Left renal pelvis (tissue), 4 donors: Measurements from ENCODE around the gene TOPBP1. TPM values are rescaled to one million over a fixed set of nuclear protein-coding genes. Genes with fewer than 3 reads are reported as not detected.

ENCODE experiments used
- DNase-seq, 4 donors: peaks; one replicate each; pipeline ENCODE4 v3.0.0-alpha.2; 2013; ENCODE audit warnings: low read depth in 4 of 4, low spot score in 3 of 4
- polyA plus RNA-seq, 4 donors: library from polyadenylated mRNA; unstranded; fragments of 120-200 nt; gene quantifications; one replicate each; pipeline ENCODE4 v1.2.1, GENCODE V29; 2013; ENCODE audit not compliant: insufficient read length in 4 of 4

TOPBP1 gene
- polyA plus RNA-seq, 4 donors, result 34.7 to 48.9 (median 43.6) TPM

DNA sequence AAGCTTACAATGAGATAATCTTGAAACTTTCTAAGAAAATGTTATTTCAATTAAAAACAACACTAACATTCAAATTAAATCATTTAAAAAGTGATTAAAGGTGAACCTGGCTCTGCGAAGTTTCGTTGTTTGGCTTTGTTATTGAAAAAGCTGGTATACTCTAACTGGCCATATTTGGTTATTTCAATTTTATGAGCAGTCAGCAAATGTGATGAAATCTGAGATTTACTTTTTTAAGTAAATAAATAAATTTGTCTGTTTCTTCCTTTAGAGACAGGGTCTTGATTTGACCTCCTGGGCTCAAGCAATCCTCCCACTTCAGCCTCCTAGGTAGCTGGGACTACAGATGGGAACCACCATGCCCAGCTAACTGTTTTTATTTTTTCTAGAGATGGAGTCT is 50.2 kb downstream of the TOPBP1 start:
- DNase-seq, result no peak

DNA sequence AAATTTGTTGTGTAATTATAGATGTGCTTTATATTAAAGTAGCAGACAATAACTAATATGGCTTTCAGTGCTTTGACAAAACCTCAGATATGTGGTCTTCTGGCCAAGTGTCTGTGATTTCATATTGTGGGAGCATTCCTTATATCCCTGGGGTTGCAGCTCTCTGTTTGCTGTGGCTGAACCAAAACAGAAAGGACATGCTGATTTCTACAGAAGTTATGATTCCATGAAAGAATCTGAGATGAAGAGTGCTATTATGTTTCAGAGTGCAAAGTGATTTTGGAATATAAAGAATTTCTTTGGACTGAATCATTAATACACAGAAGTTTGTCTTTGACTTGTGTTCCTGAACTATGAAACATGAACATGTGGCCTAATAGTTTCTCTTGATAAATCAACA is 51.7 kb downstream of the TOPBP1 start:
- no peak for DNase-seq

DNA sequence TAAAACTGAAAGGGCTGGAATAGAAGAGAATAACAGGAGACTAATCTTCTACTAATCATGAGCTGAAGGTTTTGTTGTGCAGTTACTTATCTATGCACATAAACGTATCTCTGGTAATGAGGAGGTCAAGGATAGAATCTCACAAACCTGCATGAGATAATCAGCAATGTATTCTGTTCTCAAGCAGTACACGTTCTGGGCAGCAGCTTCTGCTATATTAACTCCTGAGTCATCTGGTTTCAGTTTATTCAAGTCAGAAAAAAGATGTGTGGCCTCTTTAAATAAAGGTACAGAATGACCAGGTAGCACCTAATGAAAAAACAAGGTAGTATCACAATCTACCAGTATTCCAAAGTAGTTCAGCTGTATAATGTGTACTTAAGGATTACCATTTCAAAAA is 53.4 kb downstream of the TOPBP1 start:
- DNase-seq, result no peak

DNA sequence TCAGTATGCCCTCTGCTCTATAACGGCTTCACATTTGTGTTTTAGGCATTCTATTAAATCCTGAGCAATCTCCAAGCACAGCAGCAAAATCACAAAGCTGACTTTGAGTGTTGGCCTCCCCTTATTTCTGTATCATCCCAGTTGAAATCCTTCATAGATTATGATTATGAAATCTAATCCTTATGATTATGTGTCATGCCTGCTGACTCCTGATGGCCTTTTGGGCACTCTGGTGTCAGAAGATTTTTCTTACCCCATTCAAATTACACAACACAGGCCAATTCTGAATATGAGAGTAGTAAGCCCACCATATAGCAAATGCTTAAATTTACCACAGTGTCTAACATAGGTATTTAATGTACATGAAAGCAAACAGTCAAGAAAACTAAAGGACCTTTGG is 53.9 kb downstream of the TOPBP1 start:
- DNase-seq, result no peak

DNA sequence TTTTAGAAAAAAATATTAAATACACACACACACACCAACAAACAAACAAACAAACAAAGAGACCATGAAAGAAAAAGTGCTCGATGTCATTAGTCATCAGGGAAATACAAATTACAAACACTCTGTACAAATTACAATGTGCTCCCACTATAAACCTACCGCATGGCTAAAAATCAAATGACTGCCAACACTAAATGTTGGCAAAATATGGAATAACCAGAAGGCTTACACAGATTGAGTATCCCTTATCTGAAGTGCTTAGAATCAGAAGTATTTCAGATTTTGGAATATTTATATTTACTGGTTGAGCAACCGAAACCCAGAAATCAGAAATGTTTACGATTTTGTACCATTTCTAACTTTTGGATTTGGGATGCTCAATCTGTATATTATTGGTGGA is 54.8 kb downstream of the TOPBP1 start:
- DNase-seq, result no peak

DNA sequence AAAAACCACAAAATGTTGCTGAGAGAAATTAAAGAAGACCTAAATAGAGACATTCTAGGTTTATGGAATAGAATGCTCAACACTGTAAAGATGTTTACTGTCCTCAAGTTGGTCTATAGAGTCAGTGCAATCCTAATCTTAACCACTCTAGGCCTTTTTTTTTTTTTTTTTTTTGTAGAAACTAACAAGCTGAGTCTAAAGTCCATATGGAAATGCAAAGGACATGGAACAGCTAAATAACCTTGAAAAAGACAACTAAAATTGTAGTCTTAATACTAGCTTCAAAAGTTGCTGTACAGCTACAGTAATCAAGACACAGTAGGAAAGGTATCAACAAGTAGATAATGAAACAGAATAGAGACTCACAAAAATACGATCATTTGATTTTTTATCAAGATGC is 55.4 kb downstream of the TOPBP1 start:
- no peak for DNase-seq

DNA sequence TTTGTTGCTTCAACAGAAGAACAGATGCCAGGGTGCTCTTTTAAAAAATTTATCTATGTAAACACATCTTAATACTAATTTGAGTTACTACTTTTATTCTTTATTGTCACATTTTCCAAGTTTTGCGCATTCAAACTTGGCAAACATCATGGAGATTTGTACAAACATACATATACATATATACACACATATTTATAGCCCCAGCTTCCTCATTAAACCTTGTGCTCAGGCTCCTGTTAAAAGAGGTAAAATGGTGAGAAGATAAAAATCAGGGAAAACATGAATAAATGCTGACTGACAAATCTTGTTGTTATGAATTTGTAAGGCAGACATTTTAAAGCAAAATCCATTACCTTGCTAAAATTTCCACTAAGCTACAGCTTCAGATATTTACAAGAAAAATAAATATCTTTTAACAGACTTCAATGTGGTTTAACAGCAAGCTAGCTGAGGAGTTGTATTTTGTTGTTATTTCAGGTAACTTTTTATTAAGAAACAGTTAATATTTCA is 61.1 kb downstream of the TOPBP1 start:
- no peak for DNase-seq

DNA sequence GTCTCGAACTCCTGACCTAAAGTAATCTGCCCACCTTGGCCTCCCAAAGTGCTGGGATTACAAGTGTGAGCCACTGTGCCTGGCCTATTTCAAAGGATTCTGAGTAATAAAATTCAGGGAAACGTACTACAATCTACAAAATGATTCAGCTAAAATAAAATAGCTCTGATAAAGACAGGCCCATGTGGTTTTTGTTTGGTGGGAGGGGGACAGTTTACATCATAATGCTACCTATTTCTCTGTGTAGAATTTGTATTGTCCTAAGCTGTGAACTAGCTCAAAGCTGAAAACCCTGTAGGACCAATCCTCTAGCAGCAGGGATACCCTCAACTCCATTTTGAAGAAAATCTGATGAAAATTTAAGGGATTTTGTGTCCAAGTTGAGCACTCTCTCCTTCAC is 62.5 kb downstream of the TOPBP1 start:
- DNase-seq, result no peak

DNA sequence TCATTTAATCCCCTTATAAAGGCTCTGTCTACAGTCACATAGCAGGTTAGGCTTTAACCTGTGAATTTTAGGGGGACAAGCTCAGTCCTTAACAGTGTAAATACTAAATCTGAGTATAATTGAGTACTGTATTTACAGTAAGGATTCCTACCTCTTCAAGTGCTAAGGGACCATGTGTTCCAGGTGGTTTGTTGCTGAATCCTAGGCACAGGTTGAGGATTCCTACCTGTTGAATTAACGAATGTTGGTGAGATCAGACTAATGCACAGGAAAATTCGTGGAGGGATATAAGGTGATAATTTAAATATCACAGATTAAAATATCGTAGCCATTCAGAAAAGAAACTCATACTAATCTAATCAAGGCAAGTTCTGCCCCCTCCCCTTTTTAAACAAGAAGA is 63.3 kb downstream of the TOPBP1 start:
- DNase-seq, result no peak

DNA sequence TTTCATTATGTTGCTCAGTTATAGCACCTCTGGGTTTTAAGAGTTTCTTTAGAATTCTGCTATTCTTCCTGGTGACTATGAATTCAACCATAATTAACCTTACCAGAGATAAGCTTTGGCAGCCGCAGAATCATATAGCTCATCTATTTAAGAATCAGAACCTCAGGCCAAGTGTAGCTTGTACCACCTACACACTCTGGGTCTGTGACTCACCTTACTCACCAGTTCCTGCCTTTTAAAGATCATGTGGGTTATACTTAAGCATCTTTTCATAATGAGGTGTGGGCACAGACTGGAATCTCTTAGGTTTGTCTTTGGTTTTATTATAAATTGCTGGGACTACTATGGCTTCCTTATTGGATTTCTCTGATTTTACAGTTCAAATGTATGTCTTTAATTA is 66.4 kb downstream of the TOPBP1 start:
- no peak for DNase-seq

DNA sequence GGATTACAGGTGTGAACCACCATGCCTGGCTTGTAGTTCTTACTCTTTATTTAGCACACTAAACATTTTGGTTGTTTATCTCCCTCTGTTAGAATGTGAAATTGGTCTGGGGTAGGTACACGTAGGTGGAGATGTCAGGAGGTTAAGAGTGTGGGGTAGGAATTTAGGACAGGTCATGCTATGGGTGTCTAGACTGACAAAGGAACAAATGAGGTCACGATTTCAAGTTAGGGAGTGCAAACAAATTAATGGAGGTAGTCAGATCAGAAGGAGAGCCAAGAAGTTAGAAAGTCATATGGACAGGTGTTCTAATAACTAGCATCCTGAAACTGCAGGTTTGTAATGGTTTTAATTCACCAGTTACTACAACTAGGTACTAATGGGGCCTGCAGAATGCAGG is 68.5 kb downstream of the TOPBP1 start:
- no peak for DNase-seq

DNA sequence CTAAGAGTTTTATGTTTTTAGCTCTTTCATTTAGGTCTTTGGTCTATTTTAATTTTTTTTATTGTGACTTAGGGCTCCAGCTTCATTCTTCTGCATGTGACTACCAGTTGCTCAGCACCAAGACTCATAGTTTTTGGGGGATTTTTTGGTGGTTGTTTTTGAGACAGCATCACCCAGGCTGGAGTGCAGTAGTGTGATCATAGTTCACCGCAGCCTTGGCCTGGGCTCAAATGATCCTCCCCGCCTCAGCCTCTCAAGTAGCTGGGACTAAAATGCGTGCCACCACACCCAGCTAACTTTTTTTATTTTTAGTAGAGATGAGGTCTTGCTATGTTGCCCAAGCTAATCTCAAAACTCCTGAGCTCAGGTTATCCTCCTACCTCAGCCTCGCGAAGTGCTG is 68.9 kb downstream of the TOPBP1 start:
- no peak for DNase-seq

DNA sequence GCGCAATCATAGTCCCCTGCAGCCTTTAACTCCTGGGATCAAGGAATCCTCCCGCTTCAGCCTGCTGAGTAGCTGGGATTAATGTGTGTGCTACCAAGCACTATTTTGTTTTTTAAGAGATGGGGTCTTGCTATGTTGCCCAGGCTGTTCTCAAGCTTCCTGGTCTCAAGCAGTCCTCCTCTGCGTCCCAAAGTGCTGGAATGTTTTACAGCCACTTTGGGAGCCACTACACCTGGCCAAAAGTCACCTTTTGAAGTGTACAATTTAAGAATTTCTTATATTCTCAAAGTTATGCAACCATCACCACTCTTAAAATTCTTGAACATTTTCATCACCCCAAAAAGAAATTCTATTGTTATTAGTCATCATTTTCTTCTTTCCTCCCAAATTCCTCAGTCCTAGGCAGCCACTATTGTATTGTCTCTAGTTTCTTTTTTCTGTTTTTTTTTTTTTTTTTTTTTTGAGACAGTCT is 70.4 kb downstream of the TOPBP1 start:
- no peak for DNase-seq

DNA sequence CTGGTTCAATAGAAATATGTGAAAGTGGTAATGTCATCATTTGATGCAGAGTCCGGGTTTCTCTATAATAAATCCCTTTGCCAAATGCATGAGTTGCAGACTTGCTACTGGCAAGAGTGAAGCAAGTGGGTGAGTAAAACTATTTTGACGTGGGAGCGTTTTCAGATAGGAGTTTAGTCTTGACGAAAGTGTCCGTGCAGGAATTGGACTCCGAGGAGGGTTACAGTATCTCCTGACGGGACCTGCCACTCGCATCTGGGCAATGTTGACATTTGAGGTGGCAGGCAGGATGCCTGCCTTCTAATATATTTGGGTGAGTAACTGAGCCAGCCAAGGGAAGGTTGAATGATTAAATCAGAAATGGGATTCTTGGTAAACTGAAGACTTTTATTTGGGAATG is 72.2 kb downstream of the TOPBP1 start:
- DNase-seq, result no peak

DNA sequence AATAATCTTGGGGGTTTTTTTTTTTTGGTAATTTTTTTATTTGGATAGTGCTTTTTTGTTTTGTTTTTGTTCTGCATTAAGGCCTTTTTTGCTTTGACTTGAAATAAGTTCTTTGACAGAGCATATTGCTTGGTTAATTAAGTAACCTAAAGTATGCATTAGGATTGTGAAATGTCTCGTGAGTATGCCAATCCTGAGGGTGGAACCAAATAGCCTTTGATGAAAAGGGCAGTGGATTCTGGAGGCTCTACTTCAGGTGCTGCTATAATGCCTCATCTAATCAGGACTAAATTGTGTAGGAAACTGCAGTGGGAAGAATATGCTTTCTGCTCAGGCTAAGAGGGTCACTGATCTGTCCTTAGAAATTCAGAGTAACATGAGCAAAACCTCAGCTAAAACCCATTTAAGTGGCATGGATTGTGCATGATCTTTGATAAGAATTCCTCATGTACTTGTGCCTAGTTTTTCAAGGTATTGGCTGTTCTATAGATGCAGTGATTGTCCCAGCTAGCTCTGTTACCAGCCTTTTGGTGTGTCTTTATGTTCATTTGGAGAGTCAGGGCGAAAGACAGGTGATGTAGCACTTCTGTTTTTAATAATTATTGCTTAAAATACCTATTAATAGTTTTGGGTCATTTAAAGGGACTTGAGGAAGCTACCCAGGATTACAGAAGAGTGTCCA is 72.8 kb downstream of the TOPBP1 start:
- no peak for DNase-seq

DNA sequence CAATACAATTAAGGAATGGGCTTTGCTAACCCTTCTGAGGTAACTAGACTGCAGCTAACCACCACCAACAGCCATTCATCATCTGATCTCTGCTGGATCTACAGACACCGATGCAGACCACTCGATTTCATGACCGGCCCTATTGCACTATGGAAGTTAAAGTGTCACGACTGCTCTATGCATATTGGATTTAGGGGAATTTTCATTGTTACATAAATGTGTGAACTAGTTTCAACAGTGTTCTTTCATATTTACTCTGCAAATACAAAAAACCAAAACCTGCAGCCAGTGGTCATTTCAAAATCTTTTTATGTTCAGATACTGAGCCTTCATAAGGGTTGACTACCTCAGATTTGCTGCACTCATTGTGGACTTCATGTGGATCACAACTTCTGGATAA is 73.7 kb downstream of the TOPBP1 start:
- no peak for DNase-seq

DNA sequence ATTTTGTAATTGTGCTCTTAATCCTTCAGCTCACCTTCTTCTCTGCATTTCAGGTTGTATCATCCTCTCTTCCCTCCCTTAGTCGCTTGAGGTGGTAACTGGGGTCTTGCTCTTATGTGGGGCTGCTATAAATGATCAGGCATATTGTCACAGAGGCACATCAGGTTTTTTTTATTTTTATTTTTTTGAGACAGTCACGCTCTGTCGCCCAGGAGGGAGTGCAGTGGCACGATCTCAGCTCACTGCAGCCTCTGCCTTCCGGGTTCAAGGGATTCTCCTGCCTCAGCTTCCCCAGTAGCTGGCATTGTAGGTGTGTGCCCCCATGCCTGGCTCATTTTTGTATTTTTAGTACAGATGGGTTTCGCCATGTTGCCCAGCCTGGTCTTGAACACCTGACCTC is 78.3 kb downstream of the TOPBP1 start:
- DNase-seq, result no peak

DNA sequence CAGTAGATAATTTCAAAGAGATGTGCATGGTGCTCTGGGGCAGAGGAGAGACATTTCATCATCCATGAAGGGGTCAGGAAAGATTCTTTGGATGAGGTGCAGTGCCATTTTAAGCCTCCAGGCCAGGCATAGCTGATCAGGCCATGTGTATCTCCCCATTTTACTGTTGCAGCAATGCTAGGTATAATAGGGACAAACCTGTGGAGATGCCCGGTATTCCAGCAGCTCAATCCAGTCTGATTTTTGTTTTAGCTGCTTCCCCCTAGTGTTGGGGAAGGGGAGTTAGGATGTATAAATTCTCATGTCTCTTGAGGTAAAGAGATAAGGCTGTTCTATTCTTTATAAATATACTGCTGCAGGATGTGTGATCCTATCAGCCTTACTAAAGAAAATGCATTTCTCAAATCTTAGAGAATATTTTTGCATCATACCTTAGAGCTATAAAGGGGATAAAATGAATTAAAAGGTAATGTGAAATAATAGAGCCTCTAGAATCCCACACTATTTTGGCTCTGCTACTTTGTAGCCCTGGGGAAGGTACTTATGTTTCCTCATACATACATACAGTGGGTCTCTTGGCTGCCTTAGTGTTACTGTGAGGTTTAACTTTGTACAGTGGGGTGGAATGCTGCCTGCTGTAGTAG is 83.1 kb downstream of the TOPBP1 start:
- DNase-seq, result no peak

DNA sequence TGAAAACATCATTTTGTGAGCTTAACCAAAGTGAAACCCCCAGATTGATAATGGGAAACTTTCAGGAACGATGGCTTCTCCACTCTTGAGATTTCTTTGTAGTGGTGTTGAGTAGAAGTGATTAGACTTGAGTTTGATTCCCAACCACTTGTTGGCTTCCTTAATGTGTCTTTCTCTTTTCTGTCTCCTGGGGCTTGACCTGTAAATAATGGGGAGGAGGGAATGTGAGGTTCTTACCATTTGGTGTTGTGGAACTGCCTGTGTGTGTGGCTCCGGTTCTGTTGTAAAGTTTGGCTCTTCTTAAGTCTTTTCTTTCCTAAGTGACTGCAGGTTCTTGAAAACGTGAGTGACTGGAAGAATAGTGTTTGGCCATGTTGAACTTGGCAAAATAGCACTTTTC is 85.6 kb downstream of the TOPBP1 start:
- DNase-seq, result no peak

DNA sequence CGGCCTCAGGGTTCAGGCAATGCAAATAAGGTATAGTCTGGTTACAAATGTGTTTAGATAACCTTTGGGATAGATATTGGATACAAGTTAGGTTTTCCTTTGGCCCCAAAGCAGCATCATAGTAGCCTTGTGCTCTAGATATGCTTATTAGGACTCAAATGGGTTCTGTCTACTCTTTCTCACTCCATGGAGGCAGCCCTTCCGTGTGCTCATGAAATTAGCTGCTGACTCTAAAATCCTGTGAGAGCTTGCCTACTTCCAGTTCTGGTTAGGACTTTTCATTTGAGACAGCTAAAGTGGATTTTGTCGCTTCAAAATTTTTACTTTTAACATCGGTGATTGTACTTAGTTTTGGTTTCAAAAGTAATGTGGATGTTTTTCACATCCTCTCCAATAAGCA is 86.7 kb downstream of the TOPBP1 start:
- no peak for DNase-seq

DNA sequence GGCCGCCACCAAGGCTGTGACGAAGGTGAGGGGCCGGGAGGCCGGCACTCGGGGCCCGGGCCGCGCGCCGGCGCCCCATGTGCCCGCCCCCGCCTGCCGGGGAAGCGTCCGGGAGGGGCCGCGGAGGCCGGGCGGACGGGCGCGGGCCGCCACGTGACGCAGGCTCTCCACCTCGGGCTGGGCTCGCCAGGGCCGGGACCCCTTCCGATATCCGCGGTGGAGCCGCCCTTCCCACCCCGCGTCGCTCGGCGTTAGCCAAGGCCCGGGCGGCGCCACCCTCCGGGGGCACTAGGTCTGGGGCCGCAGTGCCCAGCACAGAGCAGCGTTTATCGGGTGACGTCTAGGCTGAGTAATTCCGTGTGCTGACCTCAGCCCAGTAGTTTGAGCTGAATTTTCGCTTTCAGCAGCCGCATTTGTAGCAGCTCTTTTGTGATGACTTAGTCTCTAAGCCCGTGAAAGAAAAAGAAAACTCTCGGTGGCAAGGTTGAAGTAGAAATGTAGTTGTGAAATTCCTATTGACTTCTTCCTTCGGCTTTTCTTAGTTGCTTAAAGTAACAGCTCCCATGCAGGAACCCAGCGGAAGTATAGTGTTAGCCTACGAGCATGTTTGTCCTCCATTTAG is 87.4 kb downstream of the TOPBP1 start:
- peak; percentile 39 to 58 (median 39) for DNase-seq

DNA sequence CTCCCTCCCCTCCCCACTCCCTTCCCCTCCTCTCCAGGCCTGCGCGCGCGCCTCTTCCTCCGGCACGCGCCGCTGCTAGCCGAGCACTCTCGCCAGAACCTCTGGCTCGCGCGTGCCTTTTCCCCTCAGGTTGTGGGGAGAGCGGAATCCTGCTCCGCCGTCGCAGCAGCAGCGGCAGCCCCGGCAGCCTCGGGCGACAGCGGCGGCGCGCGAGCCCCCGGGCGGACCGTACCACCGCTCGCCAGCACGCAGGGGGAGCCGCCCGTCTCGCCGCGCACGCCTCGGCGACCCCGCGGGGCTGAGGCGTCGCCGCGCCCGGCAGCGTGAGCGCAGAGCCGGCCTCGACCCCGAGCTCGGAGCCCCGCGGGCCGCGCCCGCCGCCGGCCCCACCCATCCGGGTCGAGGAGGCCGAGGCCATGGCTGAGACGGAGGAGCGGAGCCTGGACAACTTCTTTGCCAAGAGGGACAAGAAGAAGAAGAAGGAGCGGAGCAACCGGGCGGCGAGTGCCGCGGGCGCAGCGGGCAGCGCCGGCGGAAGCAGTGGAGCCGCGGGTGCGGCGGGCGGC is 88.0 kb downstream of the TOPBP1 start, which contains the start of gene CDV3:
Gene CDV3 (plus strand): TSS at position 58 of the 566 bp plus-strand sequence. CDS start 359 bp downstream, at position 417.
- DNase-seq, result no peak
